Hepatocyte (in vitro differentiated cells): Measurements from ENCODE around the gene TARBP2.

ENCODE experiments used
- EZH2 ChIP-seq: fragments of 200-600 bp; sonication (generic); IDR thresholded peaks from 2 replicates; pipeline ENCODE4 v1.6.1; 2016; ENCODE audit warnings: antibody characterized with exemption, mild to moderate bottlenecking, borderline replicate concordance
- EZH2phosphoT487 ChIP-seq: fragments of 200-600 bp; sonication (generic); IDR thresholded peaks from one replicate; pipeline ENCODE4 v1.6.1; 2018; ENCODE audit warnings: antibody characterized with exemption, mild to moderate bottlenecking, low read depth, moderate library complexity; ENCODE audit not compliant: unreplicated experiment, severe bottlenecking
- TF ChIP-seq, protein P1 (sequence below): fragments of 200-600 bp; sonication (generic); IDR thresholded peaks from 2 replicates; pipeline ENCODE4 v1.5.1; 2016; ENCODE audit warnings: antibody characterized with exemption, mild to moderate bottlenecking; ENCODE audit not compliant: poor library complexity

DNA sequence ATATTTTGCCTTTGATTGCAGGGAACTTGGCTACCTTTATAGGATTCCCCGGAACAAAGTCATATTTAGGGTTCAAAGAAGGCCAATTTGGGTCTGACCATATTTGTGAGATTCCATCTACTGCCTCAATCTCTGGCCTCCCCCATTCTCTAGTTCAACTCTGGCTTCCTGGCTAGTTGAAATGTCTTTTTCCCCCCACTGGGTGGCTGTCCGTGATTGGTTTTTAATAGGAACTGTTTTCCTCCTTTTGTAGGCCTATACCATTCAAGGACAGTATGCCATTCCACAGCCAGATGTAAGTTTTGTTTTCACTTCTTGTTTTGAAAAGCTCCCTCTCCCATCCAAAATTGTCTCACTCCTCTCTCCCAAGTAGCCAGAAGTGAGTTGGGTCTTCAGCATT is 35.4 kb upstream of the TARBP2 start:
- TF ChIP-seq, protein P1, sequence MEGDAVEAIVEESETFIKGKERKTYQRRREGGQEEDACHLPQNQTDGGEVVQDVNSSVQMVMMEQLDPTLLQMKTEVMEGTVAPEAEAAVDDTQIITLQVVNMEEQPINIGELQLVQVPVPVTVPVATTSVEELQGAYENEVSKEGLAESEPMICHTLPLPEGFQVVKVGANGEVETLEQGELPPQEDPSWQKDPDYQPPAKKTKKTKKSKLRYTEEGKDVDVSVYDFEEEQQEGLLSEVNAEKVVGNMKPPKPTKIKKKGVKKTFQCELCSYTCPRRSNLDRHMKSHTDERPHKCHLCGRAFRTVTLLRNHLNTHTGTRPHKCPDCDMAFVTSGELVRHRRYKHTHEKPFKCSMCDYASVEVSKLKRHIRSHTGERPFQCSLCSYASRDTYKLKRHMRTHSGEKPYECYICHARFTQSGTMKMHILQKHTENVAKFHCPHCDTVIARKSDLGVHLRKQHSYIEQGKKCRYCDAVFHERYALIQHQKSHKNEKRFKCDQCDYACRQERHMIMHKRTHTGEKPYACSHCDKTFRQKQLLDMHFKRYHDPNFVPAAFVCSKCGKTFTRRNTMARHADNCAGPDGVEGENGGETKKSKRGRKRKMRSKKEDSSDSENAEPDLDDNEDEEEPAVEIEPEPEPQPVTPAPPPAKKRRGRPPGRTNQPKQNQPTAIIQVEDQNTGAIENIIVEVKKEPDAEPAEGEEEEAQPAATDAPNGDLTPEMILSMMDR = no peak
- TF ChIP-seq EZH2 (no peak), EZH2phosphoT487 (no peak)
